Stomach (tissue), 9 donors: ENCODE results near the gene KCNT2. TPM values are rescaled to one million over a fixed set of nuclear protein-coding genes. Genes with fewer than 3 reads are reported as not detected.

Source experiments
- DNase-seq, 2 donors: peaks; one replicate each; pipeline versions ENCODE4 v3.0.0 to v3.0.0-alpha.2; 2013 to 2019
- H3K27ac ChIP-seq, 5 donors: fragments of 200-600 bp in 4 of 5; sonication (generic) in 4 of 5; one replicate each; pipeline ENCODE4 v1.5.1; 2013 to 2019; ENCODE audit warnings: mild to moderate bottlenecking in 1 of 5, moderate library complexity in 1 of 5
- H3K27me3 ChIP-seq, 3 donors: fragments of 200-600 bp; sonication (generic); one replicate each; pipeline ENCODE4 v1.5.1; 2017 to 2019; ENCODE audit warnings: mixed run types in 1 of 3
- H3K36me3 ChIP-seq, 4 donors: fragments of 200-600 bp; sonication (generic); 1 replicate in 3 of 4; 2 replicates in 1 of 4; pipeline ENCODE4 v1.5.1; 2016 to 2019
- H3K4me1 ChIP-seq, 4 donors: fragments of 200-600 bp; sonication (generic); one replicate each; pipeline ENCODE4 v1.5.1; 2016 to 2019
- H3K4me3 ChIP-seq, 4 donors: fragments of 200-600 bp; sonication (generic) in 3 of 4; one replicate each; pipeline ENCODE4 v1.5.1; 2016 to 2019; ENCODE audit warnings: mild to moderate bottlenecking in 1 of 4
- H3K9me3 ChIP-seq, 4 donors: fragments of 200-600 bp; sonication (generic); one replicate each; pipeline ENCODE4 v1.5.1; 2016 to 2019
- CTCF ChIP-seq, 7 experiments: fragments of 450-650 bp in 4 of 7; fragments of 200-600 bp in 3 of 7; sonication (generic) in 3 of 7; IDR thresholded peaks; one replicate each; pipeline ENCODE4 v1.5.1; 2016 to 2019; ENCODE audit warnings: antibody characterized with exemption in 7 of 7, control low read depth in 2 of 7, mild to moderate bottlenecking in 1 of 7
- EP300 ChIP-seq: sonication (generic); formaldehyde crosslinking; IDR thresholded peaks from one replicate; pipeline ENCODE4 v1.6.1; 2017; ENCODE audit warnings: antibody characterized with exemption
- POLR2A ChIP-seq, 4 donors: fragments of 450-650 bp; IDR thresholded peaks; one replicate each; pipeline ENCODE4 v1.6.1; 2016; ENCODE audit warnings: antibody characterized with exemption in 4 of 4, control low read depth in 2 of 4, mild to moderate bottlenecking in 1 of 4, moderate library complexity in 1 of 4
- POLR2AphosphoS5 ChIP-seq, 3 donors: sonication (generic); formaldehyde crosslinking; IDR thresholded peaks; one replicate each; pipeline ENCODE4 v1.6.1; 2016; ENCODE audit warnings: antibody characterized with exemption in 3 of 3
- WGBS, 5 donors: extraction: QIAGEN DNeasy Blood & Tissue Kit in 3 of 5; methylation state at CpG; one replicate each; pipeline versions ENCODE4 v1.1.5 to v1.1.7; 2013 to 2018; 5-methylcytosine and 5-hydroxymethylcytosine counted together
- intact Hi-C: fragments of 100-400 bp; cut with DNase I; formaldehyde crosslinking; loops from one replicate; pipeline ENCODE4 v1.15.1; 2023; ENCODE audit warnings: low total_unique reads
- polyA plus RNA-seq, 3 donors: library from polyadenylated mRNA; stranded (reverse); fragments of 200-250 nt; gene quantifications; one replicate each; pipeline ENCODE4 v1.2.3, GENCODE V29; 2013
- total RNA-seq, 5 donors: library from RNA; depleted of rRNA; stranded (reverse); fragments of >200 nt; gene quantifications; one replicate each; pipeline versions ENCODE4 v1.1.0 to v1.2.3, GENCODE V29; 2014 to 2016
- donor health status: healthy with polysubstance abuse.
- donor health status: Bipolar disorder and iron deficiency.
- donor health status: healthy.

KCNT2 gene
- total and polyA plus RNA-seq, 8 donors, result 0.29 to 32.3 (median 0.93) TPM

GRCh38 chr1:196308176-196308575 is 300.1 kb downstream of the KCNT2 start:
- H3K27ac ChIP-seq, result no peak overlapping the region
- intact Hi-C loops, result no loop called here
- WGBS, 5 donors, result 82 to 93% (median 89%) methylated on average over 1 of the region's 1 CpG
- H3K4me1 ChIP-seq, result no peaks in the 10 kb centered on the region
- no peaks in the 10 kb centered on the region for H3K36me3 ChIP-seq
- H3K9me3 ChIP-seq, result no peaks in the 10 kb centered on the region
- H3K27me3 ChIP-seq, result no peaks in the 10 kb centered on the region
- TF ChIP-seq POLR2AphosphoS5 (IDR thresholded peaks at IDR 0.05) (no peak), CTCF (IDR thresholded peaks at IDR 0.05) (no peak), EP300 (no peak), POLR2A (IDR thresholded peaks at IDR 0.05) (no peak)
- DNase-seq, result no peak
- H3K4me3 ChIP-seq, result no peak overlapping the region

- no peak for DNase-seq
- Histone ChIP-seq H3K4me1 (no peaks in the 10 kb centered on the region), H3K27ac (no peak overlapping the region), H3K27me3 (no peaks in the 10 kb centered on the region), H3K4me3 (no peak overlapping the region), H3K9me3 (no peaks in the 10 kb centered on the region), H3K36me3 (no peaks in the 10 kb centered on the region)
- TF ChIP-seq POLR2A (IDR thresholded peaks at IDR 0.05), result no peak
- TF ChIP-seq EP300, result no peak
- TF ChIP-seq POLR2AphosphoS5 (IDR thresholded peaks at IDR 0.05), result no peak
- TF ChIP-seq CTCF (IDR thresholded peaks at IDR 0.05), result no peak
- WGBS, 5 donors, result 27 to 56% (median 38%) methylated on average over 2 of the region's 2 CpGs
- intact Hi-C loops, result no loop called here
Observed at GRCh38 chr1:196306421-196306820, 301.8 kb downstream of the KCNT2 start.

- TF ChIP-seq EP300 (no peak), CTCF (IDR thresholded peaks at IDR 0.05) (no peak), POLR2A (IDR thresholded peaks at IDR 0.05) (no peak), POLR2AphosphoS5 (IDR thresholded peaks at IDR 0.05) (no peak)
- no peak for DNase-seq
- no peak overlapping the region for H3K4me3 ChIP-seq
- H3K36me3 ChIP-seq, result no peaks in the 10 kb centered on the region
- no peaks in the 10 kb centered on the region for H3K9me3 ChIP-seq
- no peaks in the 10 kb centered on the region for H3K4me1 ChIP-seq
- H3K27me3 ChIP-seq, result no peaks in the 10 kb centered on the region
- 84 to 94% (median 90%) methylated on average over 2 of the region's 2 CpGs for WGBS, 5 donors
- intact Hi-C loops, result no loop called here
- no peak overlapping the region for H3K27ac ChIP-seq
Observed at GRCh38 chr1:196305216-196305615, 303.0 kb downstream of the KCNT2 start.

- Histone ChIP-seq H3K4me1 (no peaks in the 10 kb centered on the region), H3K27me3 (no peaks in the 10 kb centered on the region), H3K27ac (no peak overlapping the region), H3K9me3 (no peaks in the 10 kb centered on the region), H3K4me3 (no peak overlapping the region), H3K36me3 (no peaks in the 10 kb centered on the region)
- intact Hi-C loops, result no loop called here
- TF ChIP-seq POLR2AphosphoS5 (IDR thresholded peaks at IDR 0.05) (no peak), CTCF (IDR thresholded peaks at IDR 0.05) (no peak), POLR2A (IDR thresholded peaks at IDR 0.05) (no peak), EP300 (no peak)
- no peak for DNase-seq
Observed at GRCh38 chr1:196302981-196303380, 305.3 kb downstream of the KCNT2 start.
